Measurements from ENCODE around the gene LPIN1.

Gene LPIN1

DNA sequence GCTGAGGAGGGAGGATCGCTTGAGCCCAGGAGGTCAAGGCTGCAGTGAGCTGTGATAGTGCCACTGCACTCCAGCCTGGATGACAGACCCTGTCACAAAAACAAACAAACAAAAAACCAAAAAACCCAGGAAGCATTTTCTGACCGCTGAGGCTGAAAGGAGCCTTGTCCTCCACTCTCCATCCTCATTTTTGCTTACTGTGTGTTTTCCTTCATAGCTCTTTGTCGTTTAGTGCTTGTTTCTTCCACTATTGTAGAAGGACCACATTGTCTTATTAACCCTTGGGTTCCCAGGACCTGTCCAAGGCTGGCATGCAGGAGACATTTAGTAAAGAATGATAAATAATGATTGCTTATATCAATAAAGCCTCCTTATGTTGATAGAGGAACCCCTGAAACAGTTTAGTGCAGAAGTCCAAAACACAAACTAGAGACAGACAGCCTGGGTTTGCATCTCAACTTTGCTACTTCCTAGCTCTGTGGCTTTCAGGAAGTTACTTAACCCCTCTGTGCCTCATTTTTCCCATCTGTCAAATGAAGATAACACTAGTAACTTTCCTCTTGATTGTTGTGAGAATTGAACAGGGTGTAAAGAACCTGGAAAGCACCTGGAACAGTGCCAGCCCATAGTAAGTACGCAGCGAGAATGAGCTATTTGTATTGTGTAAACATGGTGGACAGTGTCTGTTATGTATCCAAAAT lies 126.0 kb downstream of the LPIN1 start:
- TF ChIP-seq, protein P1, sequence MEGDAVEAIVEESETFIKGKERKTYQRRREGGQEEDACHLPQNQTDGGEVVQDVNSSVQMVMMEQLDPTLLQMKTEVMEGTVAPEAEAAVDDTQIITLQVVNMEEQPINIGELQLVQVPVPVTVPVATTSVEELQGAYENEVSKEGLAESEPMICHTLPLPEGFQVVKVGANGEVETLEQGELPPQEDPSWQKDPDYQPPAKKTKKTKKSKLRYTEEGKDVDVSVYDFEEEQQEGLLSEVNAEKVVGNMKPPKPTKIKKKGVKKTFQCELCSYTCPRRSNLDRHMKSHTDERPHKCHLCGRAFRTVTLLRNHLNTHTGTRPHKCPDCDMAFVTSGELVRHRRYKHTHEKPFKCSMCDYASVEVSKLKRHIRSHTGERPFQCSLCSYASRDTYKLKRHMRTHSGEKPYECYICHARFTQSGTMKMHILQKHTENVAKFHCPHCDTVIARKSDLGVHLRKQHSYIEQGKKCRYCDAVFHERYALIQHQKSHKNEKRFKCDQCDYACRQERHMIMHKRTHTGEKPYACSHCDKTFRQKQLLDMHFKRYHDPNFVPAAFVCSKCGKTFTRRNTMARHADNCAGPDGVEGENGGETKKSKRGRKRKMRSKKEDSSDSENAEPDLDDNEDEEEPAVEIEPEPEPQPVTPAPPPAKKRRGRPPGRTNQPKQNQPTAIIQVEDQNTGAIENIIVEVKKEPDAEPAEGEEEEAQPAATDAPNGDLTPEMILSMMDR (conservative IDR thresholded peaks at IDR 0.05; ENCODE audit: low read length): no peak
- no peak for DNase-seq (ENCODE audit: low read depth)
- no peak overlapping the region for H3K4me3 ChIP-seq (ENCODE audit: low read length)

DNA sequence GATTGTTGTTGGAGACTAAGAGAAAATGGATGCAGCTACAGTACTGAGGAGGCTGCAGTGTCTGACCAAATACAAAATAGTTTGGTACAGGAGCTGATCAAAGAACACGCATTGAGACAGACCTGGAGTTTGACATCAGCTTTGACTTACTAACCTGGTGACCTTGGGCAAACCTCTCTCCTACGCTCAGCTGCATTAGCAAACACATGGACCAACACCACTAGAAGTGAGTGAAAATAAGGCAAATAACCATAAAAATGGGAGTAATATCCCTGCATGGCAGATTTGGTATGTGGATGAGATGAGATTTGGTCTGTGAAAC lies 126.5 kb downstream of the LPIN1 start:
- TF ChIP-seq, protein P1 (conservative IDR thresholded peaks at IDR 0.05; ENCODE audit: low read length): no peak
- no peak overlapping the region for H3K4me3 ChIP-seq (ENCODE audit: low read length)
- no peak for DNase-seq (ENCODE audit: low read depth)

DNA sequence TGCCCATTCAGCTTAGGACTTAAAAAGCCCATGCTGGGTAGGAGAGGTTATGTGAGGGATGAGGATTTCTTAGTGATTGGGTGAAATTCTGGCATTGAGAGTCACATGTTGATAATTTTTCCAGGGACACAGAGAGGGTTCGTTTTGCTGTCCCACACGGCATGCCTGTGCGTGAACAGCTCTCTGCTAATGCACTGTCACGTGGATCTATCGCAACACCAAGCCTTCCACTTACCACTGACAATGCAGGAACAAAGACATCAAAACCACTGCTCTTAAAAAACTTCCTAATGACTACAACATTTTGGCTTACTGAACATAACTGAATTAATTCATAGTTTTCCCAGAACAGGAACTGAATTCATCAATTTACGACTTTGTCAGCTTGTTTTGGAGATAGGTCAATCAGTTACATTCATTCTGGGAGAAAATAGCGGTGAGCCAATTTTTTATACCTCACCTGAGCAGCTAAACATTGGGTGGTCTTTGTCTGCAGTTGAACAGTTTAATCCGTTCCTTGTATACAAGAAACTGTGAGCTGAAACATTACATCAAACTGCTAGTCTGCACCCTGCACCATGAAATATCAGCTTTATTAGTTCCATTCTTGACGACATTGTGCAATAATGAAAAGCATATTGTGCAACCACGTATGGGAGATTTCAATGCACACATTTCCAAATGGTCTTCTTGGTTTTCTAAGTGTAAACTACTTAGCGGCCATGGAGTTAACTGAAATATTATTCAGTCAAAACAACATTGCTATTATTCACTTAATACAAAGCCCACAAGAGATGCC lies 127.1 kb downstream of the LPIN1 start:
- TF ChIP-seq, protein P1 (conservative IDR thresholded peaks at IDR 0.05; ENCODE audit: low read length): no peak

DNA sequence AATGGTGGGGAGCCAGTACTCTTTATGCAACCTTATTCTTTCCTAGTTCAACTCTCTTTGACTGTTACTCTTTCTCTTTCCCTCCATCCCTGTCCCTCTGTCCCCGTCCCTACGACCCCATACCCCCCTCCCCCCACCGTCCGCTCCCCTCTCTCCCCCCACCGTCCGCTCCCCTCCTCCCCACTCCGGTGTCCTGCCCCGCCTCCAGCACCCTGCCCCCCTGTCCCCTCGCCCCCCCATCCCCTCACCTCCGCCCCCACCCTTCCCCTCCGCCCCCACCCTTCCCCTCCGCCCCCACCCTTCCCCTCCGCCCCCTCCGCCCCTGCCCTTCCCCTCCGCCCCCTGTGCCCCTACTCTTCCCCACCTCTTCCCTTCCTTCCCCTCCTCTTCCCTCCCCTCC lies 128.4 kb downstream of the LPIN1 start:
- no peak overlapping the region for H3K4me3 ChIP-seq (ENCODE audit: low read length)
- DNase-seq (ENCODE audit: low read depth): no peak
- TF ChIP-seq, protein P1 (conservative IDR thresholded peaks at IDR 0.05; ENCODE audit: low read length): no peak

More for the DNA sequence above, 127.1 kb downstream of the LPIN1 start:
- peak; percentile 53 for DNase-seq (ENCODE audit: low read depth)
- H3K4me3 ChIP-seq (ENCODE audit: low read length): no peak overlapping the region

DNA sequence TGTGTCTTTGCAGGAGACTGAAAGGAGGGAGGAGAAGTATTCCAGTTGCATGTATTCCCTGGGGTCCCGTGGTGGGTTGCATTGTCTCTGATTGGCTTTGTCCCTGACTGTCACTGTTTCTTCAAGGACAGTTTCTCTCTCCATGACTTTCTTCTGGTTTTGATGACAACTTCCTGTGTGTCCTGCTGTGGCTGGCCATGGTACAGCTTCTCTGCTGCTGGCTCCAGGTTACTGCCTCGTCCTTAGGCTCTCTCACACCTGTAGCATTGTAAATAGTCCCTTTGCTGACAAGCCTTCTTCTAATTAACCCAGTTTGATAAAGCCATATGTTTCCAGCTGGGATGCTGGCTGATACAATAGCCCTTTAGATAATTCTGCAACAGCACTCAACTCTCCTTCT lies 129.0 kb downstream of the LPIN1 start:
- TF ChIP-seq, protein P1 (conservative IDR thresholded peaks at IDR 0.05; ENCODE audit: low read length): no peak
- DNase-seq (ENCODE audit: low read depth): no peak
- H3K4me3 ChIP-seq (ENCODE audit: low read length): no peak overlapping the region

DNA sequence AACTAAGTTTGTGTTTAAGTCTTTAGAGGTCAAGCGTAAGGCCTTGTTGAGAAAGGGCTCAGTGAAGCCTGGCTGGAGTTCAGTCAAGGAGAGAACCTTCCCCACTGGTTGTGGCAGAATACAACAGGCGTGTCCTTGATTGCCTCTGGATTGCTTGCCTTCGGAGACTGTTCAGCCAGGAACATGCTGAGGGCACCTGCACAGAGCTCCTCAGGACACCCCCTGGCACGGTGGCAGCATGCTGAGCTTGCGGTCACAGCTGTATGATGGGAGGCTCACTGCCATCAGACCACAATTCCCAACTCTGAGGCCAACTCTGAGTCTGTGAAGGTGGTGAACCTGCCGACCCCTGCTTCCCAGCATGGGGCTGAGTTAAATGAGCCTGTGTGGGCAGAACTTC lies 130.0 kb downstream of the LPIN1 start:
- no peak for DNase-seq (ENCODE audit: low read depth)
- no peak overlapping the region for H3K4me3 ChIP-seq (ENCODE audit: low read length)
- TF ChIP-seq, protein P1 (conservative IDR thresholded peaks at IDR 0.05; ENCODE audit: low read length): no peak

DNA sequence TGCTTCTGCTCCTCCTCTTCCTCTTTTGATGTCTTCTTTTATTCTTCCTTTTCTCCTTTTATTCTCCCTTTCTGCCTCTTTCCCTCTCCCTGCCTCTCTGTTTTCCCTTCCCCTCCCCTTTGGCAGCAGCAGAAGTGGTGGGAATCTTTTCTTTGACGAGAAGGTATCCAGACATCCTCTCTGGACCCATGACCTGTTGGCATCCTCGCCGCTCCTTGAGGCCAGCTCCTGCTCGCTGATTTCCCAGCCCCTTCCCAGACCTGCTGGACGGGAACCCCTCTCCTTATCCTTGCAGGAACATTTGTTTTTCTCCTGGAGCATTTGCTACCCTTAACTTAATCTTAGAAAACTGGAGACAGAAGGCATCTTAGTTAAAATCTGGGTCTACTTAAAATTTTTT lies 130.5 kb downstream of the LPIN1 start:
- no peak for DNase-seq (ENCODE audit: low read depth)
- TF ChIP-seq, protein P1 (conservative IDR thresholded peaks at IDR 0.05; ENCODE audit: low read length): no peak
- no peak overlapping the region for H3K4me3 ChIP-seq (ENCODE audit: low read length)
